Ovary (tissue), 9 donors: ENCODE data around the gene ZHX3. TPM values are rescaled to one million over a fixed set of nuclear protein-coding genes. Genes with fewer than 3 reads are reported as not detected.
A peak's percentile ranks its signal among the peaks of the same experiment; 100 is the strongest.

Experiments
- DNase-seq, 5 donors: peaks; one replicate each; pipeline ENCODE4 v3.0.0-alpha.2; 2019 to 2020
- H3K27ac ChIP-seq, 2 donors: fragments of 200-600 bp; one replicate each; pipeline versions ENCODE4 v1.5.1 to v1.8.0; 2019 to 2022
- H3K27me3 ChIP-seq: fragments of 200-600 bp; one replicate; pipeline ENCODE4 v1.8.0; 2022
- H3K36me3 ChIP-seq: fragments of 200-600 bp; sonication (generic); one replicate; pipeline ENCODE4 v1.5.1; 2019
- H3K4me1 ChIP-seq: one replicate; pipeline ENCODE4 v1.8.1; 2013; ENCODE audit warnings: mild to moderate bottlenecking, moderate library complexity; ENCODE audit not compliant: insufficient read depth
- H3K4me3 ChIP-seq: fragments of 200-600 bp; sonication (generic); one replicate; pipeline ENCODE4 v1.5.1; 2017
- H3K9me3 ChIP-seq, 2 donors: fragments of 200-600 bp in 1 of 2; sonication (generic) in 1 of 2; one replicate each; pipeline versions ENCODE4 v1.5.1 to v1.8.1; 2013 to 2019; ENCODE audit warnings: mild to moderate bottlenecking in 1 of 2, moderate library complexity in 1 of 2
- CTCF ChIP-seq, 3 donors: fragments of 450-650 bp in 2 of 3; fragments of 200-600 bp in 1 of 3; IDR thresholded peaks; one replicate each; pipeline versions ENCODE4 v1.5.1 to v1.8.0; 2016 to 2022; ENCODE audit warnings: antibody characterized with exemption in 3 of 3, mild to moderate bottlenecking in 1 of 3
- EP300 ChIP-seq: sonication (generic); formaldehyde crosslinking; IDR thresholded peaks from one replicate; pipeline ENCODE4 v1.6.1; 2017; ENCODE audit warnings: antibody characterized with exemption
- POLR2A ChIP-seq: fragments of 450-650 bp; IDR thresholded peaks from one replicate; pipeline ENCODE4 v1.6.1; 2017; ENCODE audit warnings: antibody characterized with exemption, mild to moderate bottlenecking, moderate library complexity
- WGBS, 3 donors: extraction: QIAGEN DNeasy Blood & Tissue Kit in 1 of 3; methylation state at CpG; one replicate each; pipeline versions ENCODE4 v1.1.5 to v1.1.7; 2013 to 2017; 5-methylcytosine and 5-hydroxymethylcytosine counted together
- intact Hi-C, 4 donors: fragments of 100-400 bp; cut with DNase I; formaldehyde crosslinking; loops; one replicate each; pipeline versions ENCODE4 v1.11.0 to v1.15.1; 2022 to 2023
- polyA plus RNA-seq, 2 donors: library from polyadenylated mRNA; stranded (reverse); fragments of 200-250 nt in 1 of 2; fragments of 350-450 nt in 1 of 2; fragmentation: Illumina TruSeq in 1 of 2; extraction: RNeasy Lipid Tissue Mini Kit (QIAGEN cat#74804) in 1 of 2; gene quantifications; one replicate each; pipeline ENCODE4 v1.2.3, GENCODE V29; 2013 to 2014
- total RNA-seq, 7 donors: library from RNA; depleted of rRNA in 2 of 7; stranded (reverse); fragments of >200 nt in 2 of 7; fragmentation: NEBNext Ultra II Directional in 3 of 7; extraction: Animal tissue kit (Norgen Biotek cat#: 25700) in 3 of 7; gene quantifications; one replicate each; pipeline versions ENCODE4 v1.1.0 to v1.2.4, GENCODE V29; 2016 to 2023
- donor health status: DM: no; HTN: no; CAD: no; lungs with moderate emphysema.
- donor health status: DM: no; HTN: no; CAD: no.
- donor health status: Bipolar disorder and iron deficiency.
- donor health status: DM: yes; HTN: yes; CAD: no.
- donor health status: DM: no; HTN: no; CAD: no.
- donor health status: DM: yes; HTN: yes; CAD: no.

Gene ZHX3
- total and polyA plus RNA-seq, 9 donors: 17.5 to 72.0 (median 39.6) TPM

GRCh38 chr20:41181567-41181966, 136.0 kb downstream of the ZHX3 start:
- no peaks in the 10 kb centered on the region for H3K9me3 ChIP-seq
- no peak overlapping the region for H3K27ac ChIP-seq
- intact Hi-C loops: loop anchor here in 1 of 4 donors (5.0 kb wide), 1 partner anchor 46 kb away; no protein-coding TSS in a partner anchor
- no peak overlapping the region for H3K4me3 ChIP-seq
- no peak for TF ChIP-seq EP300
- no peak for TF ChIP-seq POLR2A
- no peak for TF ChIP-seq CTCF (IDR thresholded peaks at IDR 0.05)
- no peak for DNase-seq
- H3K4me1 ChIP-seq: peaks cover 4% of the 10 kb centered on the region
- WGBS, 3 donors: 91 to 95% (median 92%) methylated on average over 3 of the region's 3 CpGs
- no peaks in the 10 kb centered on the region for H3K27me3 ChIP-seq
- H3K36me3 ChIP-seq: no peaks in the 10 kb centered on the region

- DNase-seq: peak in 2 of 5 donors; percentile 7 to 14
- Histone ChIP-seq H3K27me3 (no peaks in the 10 kb centered on the region), H3K36me3 (no peaks in the 10 kb centered on the region), H3K9me3 (no peaks in the 10 kb centered on the region), H3K4me1 (peaks cover 4% of the 10 kb centered on the region), H3K4me3 (no peak overlapping the region), H3K27ac (no peak overlapping the region)
- no peak for TF ChIP-seq EP300
- TF ChIP-seq CTCF (IDR thresholded peaks at IDR 0.05): no peak
- TF ChIP-seq POLR2A: no peak
- intact Hi-C loops: loop anchor here in 1 of 4 donors (5.0 kb wide), 1 partner anchor 47 kb away; no protein-coding TSS in a partner anchor
- WGBS, 3 donors: 74 to 79% (median 76%) methylated on average over 6 of the region's 6 CpGs
These were observed 136.8 kb downstream of the ZHX3 start for GRCh38 chr20:41180599-41181333.

- H3K36me3 ChIP-seq: no peaks in the 10 kb centered on the region
- H3K4me1 ChIP-seq: peaks cover 5% of the 10 kb centered on the region
- H3K27me3 ChIP-seq: no peaks in the 10 kb centered on the region
- 90 to 96% (median 90%) methylated on average over 8 of the region's 8 CpGs for WGBS, 3 donors
- intact Hi-C loops: loop anchor here in 1 of 4 donors (5.0 kb wide), 1 partner anchor 47 kb away; no protein-coding TSS in a partner anchor
- TF ChIP-seq POLR2A (no peak), EP300 (no peak), CTCF (IDR thresholded peaks at IDR 0.05) (no peak)
- no peak overlapping the region for H3K4me3 ChIP-seq
- H3K9me3 ChIP-seq: no peaks in the 10 kb centered on the region
- peak in 1 of 5 donors; percentile 5 for DNase-seq
- H3K27ac ChIP-seq: no peak overlapping the region
These were observed 137.6 kb downstream of the ZHX3 start for GRCh38 chr20:41179961-41180360.

GRCh38 chr20:41178904-41179432, 138.6 kb downstream of the ZHX3 start:
- no peak overlapping the region for H3K4me3 ChIP-seq
- H3K9me3 ChIP-seq: no peaks in the 10 kb centered on the region
- H3K27ac ChIP-seq: no peak overlapping the region
- H3K4me1 ChIP-seq: peaks cover 5% of the 10 kb centered on the region
- TF ChIP-seq POLR2A (no peak), CTCF (IDR thresholded peaks at IDR 0.05) (no peak), EP300 (no peak)
- 66 to 67% (median 67%) methylated on average over 8 of the region's 8 CpGs for WGBS, 3 donors
- peak in 4 of 5 donors; percentile 20 to 43 (median 24) for DNase-seq
- no peaks in the 10 kb centered on the region for H3K27me3 ChIP-seq
- intact Hi-C loops: no loop called here
- no peaks in the 10 kb centered on the region for H3K36me3 ChIP-seq
